GM18519 (cell line): Measurements from ENCODE around the gene ABCA4.

Source experiments
- ATAC-seq: cut with Tn5 transposase; IDR thresholded peaks from one replicate; pipeline ENCODE4 v1.9.1; 2021; ENCODE audit warnings: mild to moderate bottlenecking, moderate library complexity; ENCODE audit not compliant: unreplicated experiment, low FRiP score

The ABCA4 gene

DNA sequence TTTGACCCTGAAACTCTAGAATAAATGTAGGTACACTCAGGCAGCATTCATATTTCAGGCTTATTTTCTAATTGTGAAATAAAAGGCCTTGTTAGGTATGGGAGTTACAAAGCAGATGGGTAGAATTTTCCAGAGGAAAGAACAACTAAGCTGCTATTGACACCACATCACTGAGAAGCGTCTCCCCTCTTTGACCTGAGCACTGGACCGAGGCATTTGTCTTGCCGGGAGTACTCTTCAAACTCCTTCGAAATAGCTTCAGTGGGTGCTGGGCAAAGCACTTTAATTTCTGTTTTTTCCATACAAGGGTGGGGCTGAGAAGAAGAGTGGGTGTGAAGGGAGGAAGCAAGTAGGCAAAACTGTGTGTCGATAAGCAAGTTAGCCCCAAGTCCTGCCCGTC, 36.4 kb downstream of the ABCA4 start:
- ATAC-seq: no peak

DNA sequence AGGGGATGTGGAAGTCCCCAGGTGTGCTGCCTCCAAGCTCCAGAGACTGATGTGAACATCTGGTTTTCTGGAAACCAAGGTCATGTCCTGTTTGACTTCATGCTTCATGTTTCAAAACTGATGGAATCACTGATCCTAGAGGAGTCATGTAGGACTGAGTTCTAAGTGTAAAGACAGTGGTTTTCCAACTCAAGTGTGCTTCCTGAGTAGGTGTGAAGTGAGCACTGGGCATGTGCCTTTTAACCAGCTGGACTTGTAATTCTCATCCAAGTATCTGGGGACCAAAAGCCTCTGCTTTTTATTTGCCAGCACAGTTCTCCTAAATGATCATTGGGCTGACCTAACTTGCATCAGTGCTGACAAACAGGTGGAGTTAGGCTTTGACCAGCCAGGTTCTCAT, 36.9 kb downstream of the ABCA4 start:
- ATAC-seq: no peak

DNA sequence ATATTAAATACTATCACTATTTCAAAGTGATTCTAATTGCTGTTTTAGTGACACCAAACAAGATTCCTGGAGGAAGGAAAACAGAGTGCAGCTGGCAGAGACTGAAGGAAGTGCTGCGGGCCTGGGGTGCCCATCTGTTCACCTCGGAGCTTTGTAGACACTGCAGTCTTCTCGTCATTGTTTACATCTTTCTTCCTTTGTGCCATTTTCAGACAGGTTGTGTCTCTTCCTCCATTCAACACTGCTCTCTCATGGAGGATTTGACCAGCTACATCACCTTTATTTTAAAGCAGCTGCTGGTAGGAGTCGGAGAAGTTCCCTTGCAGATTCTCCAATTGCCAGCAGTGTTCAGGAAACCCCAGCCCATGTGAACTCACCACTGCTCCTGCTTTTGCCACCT, 37.3 kb downstream of the ABCA4 start:
- no peak for ATAC-seq

DNA sequence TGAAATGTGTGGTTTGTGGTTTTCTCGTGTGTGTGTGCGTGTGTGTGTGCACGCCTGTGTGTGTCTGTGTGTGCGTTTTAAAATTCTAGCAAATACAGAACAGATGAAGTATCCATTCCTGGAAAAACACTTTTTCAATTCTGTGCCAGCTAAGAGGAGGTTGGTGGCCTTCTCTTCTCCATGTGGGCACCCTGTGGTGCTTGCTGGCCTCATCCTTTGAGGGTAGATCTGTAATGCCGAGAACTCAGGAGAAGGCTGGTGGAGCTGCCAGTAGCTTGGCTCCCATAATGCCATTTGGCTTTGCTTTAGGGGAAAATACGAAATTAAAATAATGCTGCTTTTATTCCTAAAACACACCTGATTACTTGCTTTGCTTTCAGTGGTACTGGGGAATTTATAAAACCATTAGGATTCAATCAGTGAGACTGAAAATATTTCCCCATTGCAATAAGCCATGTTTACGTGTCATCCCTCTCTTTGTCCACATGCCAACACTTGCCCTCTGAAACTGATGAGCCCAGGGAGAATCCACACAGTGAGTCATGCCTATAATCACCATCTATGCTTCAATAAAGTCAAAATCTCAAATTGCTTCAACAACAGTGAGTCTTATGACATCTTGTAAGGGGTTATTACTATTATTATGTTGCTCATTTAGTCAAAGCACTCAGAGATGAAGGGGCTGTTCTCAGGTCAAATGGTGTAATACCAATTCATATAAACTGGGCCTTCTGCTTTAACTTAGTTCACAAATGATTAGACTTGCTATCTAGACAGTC, 39.2 kb downstream of the ABCA4 start:
- no peak for ATAC-seq

DNA sequence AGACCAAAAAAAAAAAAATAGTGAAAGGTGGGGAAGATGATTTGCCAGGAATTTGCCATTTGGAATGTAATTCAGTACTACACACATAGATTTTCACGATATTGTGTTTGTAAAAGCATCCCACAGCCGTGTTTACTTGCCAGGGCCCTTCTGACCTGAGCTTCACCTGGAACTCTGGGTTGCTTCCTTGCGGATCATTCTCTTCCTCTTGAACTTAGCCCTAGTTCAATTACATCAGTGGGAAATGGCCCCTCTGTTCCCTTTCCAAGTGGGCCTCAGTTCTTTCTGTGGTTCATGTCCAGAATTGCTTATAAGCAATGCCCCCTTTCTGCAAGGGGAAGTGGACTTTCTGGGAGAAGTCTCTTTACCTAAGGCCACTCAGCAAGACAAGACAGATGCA, 41.0 kb downstream of the ABCA4 start:
- ATAC-seq: no peak

DNA sequence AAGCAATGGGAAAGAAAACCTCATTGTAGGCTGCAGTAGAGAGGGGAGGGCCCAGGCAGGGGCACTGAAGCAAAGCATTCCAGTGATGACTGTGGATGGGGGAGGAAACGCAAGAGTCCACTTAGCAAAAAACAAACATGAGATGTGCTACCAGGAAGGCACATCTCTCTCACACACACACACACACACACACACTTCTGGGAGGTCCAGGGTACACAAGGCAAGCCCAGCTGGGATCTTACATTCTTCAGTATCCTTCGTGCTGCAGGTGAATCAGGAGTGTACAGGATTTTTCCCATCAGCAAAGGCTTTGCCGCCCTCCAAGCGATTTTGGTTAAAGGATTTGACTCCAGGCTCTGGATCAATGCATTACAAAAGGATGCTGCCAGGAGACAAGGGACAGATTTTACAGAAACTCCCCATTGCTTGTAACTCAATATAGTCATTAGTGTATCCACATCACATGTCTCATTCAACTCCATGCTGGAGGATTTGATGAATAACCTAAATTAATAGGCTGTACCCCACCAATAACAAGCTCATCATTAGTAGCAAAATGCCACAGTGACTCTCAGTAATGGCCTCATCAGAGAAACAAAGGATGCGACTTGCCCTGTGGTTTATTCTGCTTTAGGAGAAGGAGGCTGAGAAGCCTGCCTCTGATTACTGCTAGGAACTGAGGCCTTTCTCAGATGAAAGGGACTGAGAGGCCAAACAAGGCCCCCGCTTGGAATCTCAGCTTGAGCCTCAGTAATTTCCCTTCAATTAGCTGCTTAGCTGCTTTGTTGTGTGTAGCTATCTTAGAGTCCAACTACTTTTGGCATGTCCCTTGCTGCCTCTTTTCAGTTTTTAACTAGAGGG, 41.6 kb downstream of the ABCA4 start:
- no peak for ATAC-seq

DNA sequence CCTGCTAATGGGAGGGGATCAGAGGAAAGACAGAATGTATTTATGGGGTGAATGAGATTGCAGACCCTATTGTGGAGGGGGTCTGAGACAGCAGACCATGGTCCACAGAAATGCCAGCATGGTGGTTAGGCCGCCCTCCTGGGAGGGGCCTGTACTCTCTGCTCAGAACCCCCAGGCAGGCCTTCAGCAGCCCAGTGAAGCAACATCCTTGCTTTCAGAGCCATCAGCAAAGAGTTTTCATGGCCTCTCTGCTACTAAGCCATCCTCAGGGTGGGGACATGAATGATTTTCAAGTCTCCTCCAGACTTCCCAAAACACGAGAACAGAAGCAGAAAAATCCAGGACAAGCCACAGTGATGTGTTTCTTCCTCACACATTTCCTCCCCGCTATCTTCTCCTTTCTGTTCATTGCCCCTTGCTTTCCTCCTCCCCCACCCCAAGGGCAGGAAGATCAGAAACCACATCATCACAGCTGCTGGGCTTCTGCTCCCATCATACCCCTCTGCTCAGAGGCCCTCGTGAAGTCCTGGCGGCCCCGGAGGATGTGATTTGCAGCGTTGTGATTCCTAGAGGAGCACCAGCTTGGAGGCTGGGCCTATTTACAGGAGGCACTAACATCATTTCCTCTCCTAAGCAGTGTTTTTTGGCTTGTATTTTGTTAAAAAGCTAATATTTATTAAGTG, 48.0 kb downstream of the ABCA4 start:
- no peak for ATAC-seq

DNA sequence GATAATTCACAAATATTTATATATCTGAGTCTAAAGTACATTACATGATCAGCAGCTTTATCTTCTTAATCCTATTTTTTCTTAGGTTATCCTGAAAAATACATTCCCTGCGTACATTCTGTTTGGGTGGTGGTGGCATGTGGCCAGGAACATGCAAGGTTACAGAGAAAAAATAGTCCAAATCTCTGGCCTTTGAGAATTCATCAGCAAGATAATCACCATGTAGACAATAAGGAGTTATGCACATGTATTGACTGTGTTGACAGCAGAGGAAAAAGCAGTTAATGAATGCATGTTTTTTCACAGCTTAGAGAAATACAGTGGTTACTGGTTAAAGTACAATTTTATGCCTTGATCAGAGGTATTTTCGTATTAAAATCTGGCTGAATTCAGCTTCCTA, 49.0 kb downstream of the ABCA4 start:
- ATAC-seq: no peak

DNA sequence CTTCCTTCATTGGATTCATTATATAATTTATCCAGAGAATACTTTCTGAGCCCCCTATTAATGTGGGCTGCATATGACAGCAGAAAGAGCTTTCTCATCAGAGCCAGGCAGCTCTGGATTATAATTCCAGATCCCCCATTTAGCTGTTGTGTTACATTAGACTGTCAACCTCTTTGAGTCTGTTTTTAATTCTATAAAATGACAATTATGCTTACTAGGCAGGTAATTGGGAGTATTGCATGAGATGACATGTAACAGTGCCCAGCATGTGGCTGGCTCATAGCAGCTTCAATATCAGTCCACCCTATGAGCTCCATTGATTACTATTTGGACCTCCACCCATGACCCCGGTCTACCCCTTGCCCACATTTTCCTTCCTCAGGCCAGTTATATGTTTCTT, 49.6 kb downstream of the ABCA4 start:
- no peak for ATAC-seq

DNA sequence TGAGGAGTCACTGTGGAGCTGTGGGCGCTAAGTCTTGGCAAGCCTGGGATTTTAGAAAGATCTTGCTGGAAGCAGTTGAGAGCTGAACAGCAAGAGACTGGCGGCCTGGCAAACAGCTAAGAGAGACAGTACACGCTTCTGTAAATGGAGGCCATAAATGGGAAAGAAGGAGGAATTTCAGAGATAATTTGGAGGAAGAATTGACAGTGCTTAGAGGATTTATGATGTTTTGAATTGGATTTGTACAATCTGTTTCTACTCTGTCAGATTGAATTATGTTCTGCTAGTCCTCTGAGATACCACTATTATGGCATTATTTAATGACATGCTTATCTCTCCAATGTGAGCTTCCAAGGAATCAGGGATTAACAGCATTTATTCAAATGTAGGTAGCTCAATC, 50.1 kb downstream of the ABCA4 start:
- no peak for ATAC-seq

DNA sequence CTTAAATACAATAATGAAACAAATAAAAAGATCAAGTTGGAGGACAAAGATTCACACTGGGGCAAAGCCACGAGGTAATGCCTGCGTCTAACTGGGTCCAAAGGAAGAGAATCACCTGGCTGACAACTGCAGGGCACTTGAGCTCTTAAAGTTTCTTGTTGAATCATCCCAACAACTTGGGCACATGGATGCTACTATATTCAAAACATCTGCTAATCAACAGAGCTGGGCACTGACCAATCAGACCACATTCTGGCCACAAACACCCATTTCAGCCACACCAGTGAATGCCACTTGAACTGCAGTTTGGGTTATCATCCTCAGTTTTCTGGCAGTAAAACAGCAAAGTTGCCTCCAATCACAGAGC, 51.0 kb downstream of the ABCA4 start:
- ATAC-seq: no peak

DNA sequence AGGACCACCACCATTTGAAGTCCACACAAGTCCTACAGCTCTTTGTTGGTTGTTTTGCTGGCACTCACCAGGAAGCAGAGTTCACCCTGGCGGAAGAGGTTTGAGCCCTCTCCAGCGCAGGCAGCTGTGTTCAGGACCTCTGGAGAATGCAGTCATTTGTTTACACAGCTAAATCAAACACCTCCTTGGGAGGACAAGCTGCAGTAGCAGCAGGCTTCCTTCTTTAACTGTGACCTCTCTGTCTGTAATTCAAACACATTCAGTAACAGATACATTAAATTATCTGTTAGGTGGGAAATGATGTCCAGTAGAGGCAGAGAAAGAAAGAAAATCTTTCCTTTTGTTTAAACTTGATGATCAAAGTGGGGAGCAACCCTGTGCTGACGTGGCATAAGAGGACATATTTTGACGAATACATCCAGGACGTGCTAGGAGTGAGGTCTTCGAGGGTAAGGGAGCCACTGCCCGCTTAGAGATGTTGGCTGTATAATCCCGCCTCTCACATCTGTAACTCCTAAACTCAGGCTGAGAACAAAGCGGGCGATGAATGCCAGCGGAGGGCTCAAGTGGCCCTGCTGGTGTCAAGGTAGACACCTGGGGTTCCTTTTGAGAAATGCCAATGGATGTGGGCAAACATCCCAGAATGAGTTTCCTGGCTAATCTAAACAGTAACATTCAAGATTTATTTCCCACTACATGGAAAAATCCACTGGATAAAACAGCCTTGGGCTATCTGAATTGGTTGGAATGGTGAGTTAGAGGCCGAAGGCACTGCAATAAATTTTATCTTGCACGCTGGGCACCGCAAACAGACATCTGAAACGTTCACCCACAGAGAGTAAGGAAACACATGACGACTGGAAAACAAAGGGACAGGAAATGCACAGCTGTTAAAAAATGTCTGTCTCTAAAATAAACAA, 51.7 kb downstream of the ABCA4 start:
- ATAC-seq: no peak

DNA sequence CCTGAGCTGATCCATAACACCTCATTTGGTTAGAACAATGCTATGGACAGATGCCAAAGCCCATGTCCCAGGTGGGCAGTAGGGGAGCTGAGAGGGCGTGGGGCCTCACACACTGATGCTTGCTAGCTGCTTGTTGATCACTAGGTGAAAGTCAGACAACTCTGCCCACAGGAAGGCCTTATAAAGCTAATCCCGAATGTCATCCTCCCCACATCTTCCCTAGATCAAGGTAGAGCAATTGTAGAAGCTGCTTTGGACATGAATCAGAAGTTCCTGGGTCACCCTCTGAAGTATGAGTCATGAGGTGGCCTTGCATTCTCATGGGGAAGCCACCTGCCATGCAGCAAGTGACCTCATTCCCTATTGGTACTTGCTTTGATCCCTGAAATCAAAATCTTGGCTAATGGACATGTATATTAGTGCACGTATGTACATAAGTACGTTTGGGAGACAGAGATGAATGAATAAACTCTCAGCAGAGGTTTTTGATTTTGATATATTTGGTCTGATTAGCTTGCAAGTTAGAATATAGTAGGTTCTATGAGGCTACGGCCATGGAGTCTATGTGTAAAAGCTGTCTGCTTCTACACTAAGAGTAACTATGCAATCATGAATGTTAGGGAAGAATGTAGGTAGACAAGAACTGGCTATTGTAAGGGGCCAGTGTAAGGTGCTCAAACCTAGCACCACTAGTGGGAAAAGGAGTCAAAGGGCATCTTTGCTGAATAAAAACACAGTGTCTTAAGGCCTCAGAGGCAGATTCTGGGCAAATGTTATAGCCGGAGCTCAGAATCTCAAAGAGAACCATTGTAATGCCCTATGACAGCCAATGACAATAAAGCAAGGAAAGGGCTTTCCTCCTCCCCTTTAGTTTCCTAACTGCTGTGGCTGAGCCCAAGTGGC, 52.6 kb downstream of the ABCA4 start:
- ATAC-seq: no peak

DNA sequence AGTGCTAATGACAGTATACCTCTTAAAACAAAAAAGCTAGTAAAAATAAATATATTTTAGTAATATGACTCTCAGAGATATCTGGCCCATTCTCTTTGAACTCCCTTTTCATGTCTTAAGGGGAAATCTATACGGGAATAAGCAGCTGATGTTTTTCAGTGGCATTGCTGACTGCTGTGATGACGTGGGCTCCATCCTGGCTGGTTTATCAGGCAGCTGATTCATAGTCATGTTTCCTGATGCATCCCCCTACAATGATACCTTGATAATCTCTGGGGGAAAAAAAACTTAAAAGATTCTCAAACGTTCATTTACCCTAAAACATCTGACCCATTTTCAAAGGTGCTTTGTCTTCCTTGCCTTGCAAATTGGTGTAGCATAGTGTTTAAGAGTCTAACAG, 53.8 kb downstream of the ABCA4 start:
- ATAC-seq: no peak

DNA sequence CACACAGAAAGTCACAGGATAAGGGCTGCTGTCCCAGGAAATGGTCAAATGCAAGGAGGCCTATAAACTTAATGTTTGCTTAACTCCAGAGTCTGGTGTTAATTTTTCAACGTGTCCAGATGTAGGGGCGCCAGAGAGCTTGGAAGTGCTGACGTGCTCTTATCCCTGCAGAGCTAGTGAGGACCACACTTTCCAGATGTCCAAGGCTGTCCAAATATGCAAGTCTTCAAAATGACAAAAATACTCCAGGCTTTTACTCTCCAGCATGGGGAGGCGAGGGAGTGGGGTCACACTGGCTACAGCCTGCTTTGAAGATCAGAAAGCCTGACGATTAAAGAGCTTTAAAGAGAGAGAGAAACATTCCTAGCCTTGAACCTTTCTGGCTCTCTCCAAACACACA, 57.6 kb downstream of the ABCA4 start:
- ATAC-seq: no peak

DNA sequence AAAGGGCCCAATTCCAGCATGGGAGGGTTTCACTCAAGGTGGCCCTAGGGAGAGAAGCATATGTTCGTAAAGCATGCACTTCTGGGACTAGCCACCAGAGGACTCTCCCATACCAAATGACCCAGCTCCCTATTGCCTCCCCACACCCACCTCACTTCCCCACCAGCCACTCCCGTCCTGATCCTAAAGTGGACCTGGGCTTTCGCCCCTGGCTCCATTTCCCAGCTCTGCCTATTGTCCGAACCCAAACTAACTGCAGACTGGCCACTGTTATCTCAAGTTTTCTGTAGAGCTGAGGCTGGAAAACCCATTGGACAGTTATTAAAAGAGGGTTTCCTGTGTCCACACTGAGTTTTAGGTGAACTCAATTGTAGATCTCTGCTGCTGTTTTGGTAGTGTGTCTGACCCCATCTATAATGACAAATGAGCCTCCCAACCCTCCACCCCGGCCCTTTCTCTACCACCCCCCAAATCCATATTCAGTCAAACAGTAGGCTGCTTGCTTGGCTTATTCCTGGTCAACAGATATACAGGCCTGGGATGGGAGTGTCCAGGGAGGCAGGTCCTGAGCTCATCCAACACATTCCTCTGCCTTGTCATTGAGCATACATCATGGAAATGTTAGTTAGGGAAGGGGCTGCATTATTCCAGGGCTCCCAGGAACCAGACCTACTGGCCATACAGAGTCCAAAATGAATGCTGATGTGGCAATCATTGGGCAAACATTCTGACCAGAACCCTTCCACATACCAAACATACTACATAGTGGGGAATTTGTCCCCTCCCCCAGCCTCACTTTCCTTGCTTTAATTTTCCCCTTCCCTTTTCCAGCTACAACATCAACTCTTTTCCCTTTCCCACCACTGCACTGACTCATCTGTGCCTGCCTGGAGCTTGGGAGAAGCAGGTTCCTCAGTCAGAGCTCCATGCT, 59.2 kb downstream of the ABCA4 start:
- ATAC-seq: peak; percentile 67

DNA sequence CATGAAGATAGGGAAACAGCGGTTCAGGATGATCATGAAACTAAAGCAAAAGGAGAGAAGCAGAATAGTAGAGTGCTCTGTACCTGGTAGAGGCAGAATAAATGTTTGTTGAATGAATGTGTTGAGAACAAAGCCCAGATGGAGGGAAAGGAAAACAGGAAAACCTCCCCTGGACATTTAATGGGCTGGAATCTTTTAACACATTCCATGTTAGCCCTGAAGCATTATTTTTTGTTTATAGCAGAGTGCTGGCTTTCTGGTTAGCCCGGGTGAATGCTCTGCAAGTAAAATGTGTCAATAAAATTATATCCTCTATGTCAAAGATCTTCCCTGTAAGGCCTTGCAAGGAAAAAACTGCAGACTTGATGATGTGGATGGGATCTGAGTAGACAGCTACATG, 60.2 kb downstream of the ABCA4 start:
- ATAC-seq: no peak

DNA sequence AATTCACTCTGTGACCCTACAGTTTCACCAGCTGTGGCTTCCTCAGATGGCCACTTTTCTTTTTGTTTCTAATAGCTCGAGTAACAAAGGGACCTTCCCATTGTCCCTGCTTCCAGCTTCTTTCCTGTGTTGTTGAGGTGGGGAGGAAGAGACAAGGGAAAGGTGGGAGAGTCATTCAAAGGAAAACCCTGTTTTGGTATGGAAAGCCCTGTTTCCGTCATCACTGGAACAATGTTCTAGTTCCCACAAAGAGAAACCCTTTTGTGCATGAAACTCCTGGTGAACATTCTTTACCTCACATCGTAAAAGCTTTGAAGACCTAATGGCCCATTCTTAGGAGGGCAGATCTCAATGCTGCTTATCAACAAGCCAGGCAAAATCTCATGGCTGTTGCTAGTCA, 62.2 kb downstream of the ABCA4 start:
- ATAC-seq: no peak
